ENCODE data around the gene FBXW11.

GRCh38 chr5:171848006-171848405 is 158.4 kb downstream of the FBXW11 start:
- no peak for TF ChIP-seq CTCF (IDR thresholded peaks at IDR 0.05; ENCODE audit: low read depth, low read length, poor library complexity, severe bottlenecking)
- no peak for TF ChIP-seq EZH2phosphoT487 (IDR thresholded peaks at IDR 0.05; ENCODE audit: borderline replicate concordance, low read length)
